Testis (tissue), 3 donors: ENCODE data around the gene C22orf39. TPM values are rescaled to one million over a fixed set of nuclear protein-coding genes. Genes with fewer than 3 reads are reported as not detected.

ENCODE experiments used
- DNase-seq: peaks from one replicate; pipeline ENCODE4 v3.0.0-alpha.2; 2019
- H3K27ac ChIP-seq, 2 donors: fragments of 200-600 bp; sonication (generic); one replicate each; pipeline ENCODE4 v1.5.1; 2019
- H3K27me3 ChIP-seq: fragments of 200-600 bp; sonication (generic); one replicate; pipeline ENCODE4 v1.5.1; 2019
- H3K36me3 ChIP-seq: fragments of 200-600 bp; sonication (generic); one replicate; pipeline ENCODE4 v1.5.1; 2017; ENCODE audit warnings: low read depth; ENCODE audit errors: missing control alignments
- H3K4me1 ChIP-seq: fragments of 200-600 bp; sonication (generic); one replicate; pipeline ENCODE4 v1.5.1; 2019
- H3K4me3 ChIP-seq, 2 donors: fragments of 200-600 bp; sonication (generic); one replicate each; pipeline ENCODE4 v1.5.1; 2017 to 2019
- H3K9me3 ChIP-seq: fragments of 200-600 bp; sonication (generic); one replicate; pipeline ENCODE4 v1.5.1; 2017
- POLR2A ChIP-seq: fragments of 450-650 bp; IDR thresholded peaks from one replicate; pipeline ENCODE4 v1.6.1; 2017; ENCODE audit warnings: antibody characterized with exemption, mild to moderate bottlenecking, moderate library complexity
- WGBS, 2 donors: methylation state at CpG; one replicate each; pipeline ENCODE4 v1.1.5; 2018; 5-methylcytosine and 5-hydroxymethylcytosine counted together
- intact Hi-C: fragments of 100-400 bp; cut with DNase I; formaldehyde crosslinking; loops from one replicate; pipeline ENCODE4 v1.15.1; 2023; ENCODE audit warnings: low total_unique reads
- polyA plus RNA-seq: library from polyadenylated mRNA; stranded (reverse); fragments of 350-450 nt; fragmentation: Illumina TruSeq; extraction: RNeasy Lipid Tissue Mini Kit (QIAGEN cat#74804); gene quantifications from one replicate; pipeline ENCODE4 v1.2.3, GENCODE V29; 2014; ENCODE audit warnings: low read depth, low replicate concordance; ENCODE audit not compliant: insufficient read depth
- total RNA-seq, 2 donors: library from RNA; depleted of rRNA; stranded (reverse); fragments of >200 nt; gene quantifications; one replicate each; pipeline ENCODE4 v1.2.3, GENCODE V29; 2016
- TF ChIP-seq, protein P1 (sequence below), 3 experiments: fragments of 450-650 bp in 2 of 3; fragments of 200-600 bp in 1 of 3; sonication (generic) in 1 of 3; IDR thresholded peaks; one replicate each; pipeline ENCODE4 v1.5.1; 2016 to 2019; ENCODE audit warnings: antibody characterized with exemption in 3 of 3, mild to moderate bottlenecking in 2 of 3, moderate library complexity in 1 of 3

Gene C22orf39
- total and polyA plus RNA-seq, 3 donors from 2014 or later, result 38.7 to 64.1 (median 60.9) TPM

DNA sequence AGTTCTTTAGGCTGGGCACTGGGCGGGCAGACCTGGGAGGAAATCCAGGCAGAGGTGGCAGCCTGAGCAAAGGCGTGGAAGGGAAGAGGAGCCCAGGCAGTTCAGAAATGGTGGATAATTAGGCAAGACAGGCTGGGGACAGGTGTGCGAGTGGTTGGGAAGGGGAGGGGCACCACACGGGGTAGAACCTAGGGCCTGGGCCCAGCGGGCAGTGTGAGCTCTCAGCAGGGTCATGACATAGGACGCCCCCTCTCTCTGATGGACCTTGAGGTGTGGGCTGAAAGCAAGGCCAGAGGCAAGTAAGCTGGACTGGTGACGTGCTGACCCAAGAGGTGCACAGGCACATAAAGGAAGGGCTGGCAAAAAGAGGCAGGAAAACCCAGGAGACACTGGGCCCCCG lies 24.7 kb upstream of the C22orf39 start:
- TF ChIP-seq, protein P1, sequence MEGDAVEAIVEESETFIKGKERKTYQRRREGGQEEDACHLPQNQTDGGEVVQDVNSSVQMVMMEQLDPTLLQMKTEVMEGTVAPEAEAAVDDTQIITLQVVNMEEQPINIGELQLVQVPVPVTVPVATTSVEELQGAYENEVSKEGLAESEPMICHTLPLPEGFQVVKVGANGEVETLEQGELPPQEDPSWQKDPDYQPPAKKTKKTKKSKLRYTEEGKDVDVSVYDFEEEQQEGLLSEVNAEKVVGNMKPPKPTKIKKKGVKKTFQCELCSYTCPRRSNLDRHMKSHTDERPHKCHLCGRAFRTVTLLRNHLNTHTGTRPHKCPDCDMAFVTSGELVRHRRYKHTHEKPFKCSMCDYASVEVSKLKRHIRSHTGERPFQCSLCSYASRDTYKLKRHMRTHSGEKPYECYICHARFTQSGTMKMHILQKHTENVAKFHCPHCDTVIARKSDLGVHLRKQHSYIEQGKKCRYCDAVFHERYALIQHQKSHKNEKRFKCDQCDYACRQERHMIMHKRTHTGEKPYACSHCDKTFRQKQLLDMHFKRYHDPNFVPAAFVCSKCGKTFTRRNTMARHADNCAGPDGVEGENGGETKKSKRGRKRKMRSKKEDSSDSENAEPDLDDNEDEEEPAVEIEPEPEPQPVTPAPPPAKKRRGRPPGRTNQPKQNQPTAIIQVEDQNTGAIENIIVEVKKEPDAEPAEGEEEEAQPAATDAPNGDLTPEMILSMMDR (IDR thresholded peaks at IDR 0.05), result no peak
- TF ChIP-seq POLR2A, result no peak
- no peak overlapping the region for H3K4me3 ChIP-seq
- intact Hi-C loops, result no loop called here
- H3K27me3 ChIP-seq, result no peaks in the 10 kb centered on the region
- no peaks in the 10 kb centered on the region for H3K36me3 ChIP-seq
- no peaks in the 10 kb centered on the region for H3K9me3 ChIP-seq
- no peak overlapping the region for H3K27ac ChIP-seq
- WGBS, 2 donors, result 92 to 95% methylated on average over 8 of the region's 8 CpGs
- DNase-seq, result no peak
- peaks cover 19% of the 10 kb centered on the region for H3K4me1 ChIP-seq

DNA sequence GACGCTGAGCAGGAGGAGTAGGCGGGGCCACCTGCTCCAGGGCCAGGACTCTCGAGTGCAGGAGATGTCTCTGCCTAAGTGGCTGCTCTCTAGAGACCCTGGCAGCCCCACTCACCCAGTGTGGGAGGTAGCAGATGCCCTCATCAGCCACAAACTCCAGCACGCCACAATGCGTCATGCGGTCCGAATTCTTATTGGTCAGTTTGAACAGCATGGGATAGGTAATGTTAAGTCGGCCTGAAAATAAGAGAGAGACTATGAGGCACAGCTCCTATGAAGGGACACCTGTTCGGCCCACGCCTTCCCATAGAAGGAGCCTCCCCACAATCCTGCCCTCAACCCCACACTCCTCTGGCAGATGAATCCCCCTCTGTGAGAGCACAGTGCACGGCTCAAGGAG lies 24.1 kb upstream of the C22orf39 start:
- DNase-seq, result no peak
- intact Hi-C loops, result no loop called here
- Histone ChIP-seq H3K9me3 (no peaks in the 10 kb centered on the region), H3K4me3 (no peak overlapping the region), H3K36me3 (no peaks in the 10 kb centered on the region), H3K27ac (no peak overlapping the region), H3K4me1 (peaks cover 15% of the 10 kb centered on the region), H3K27me3 (no peaks in the 10 kb centered on the region)
- WGBS, 2 donors, result 91 to 94% methylated on average over 10 to 11 of the region's 11 CpGs
- TF ChIP-seq POLR2A, result no peak
- TF ChIP-seq, protein P1 (IDR thresholded peaks at IDR 0.05), result no peak

DNA sequence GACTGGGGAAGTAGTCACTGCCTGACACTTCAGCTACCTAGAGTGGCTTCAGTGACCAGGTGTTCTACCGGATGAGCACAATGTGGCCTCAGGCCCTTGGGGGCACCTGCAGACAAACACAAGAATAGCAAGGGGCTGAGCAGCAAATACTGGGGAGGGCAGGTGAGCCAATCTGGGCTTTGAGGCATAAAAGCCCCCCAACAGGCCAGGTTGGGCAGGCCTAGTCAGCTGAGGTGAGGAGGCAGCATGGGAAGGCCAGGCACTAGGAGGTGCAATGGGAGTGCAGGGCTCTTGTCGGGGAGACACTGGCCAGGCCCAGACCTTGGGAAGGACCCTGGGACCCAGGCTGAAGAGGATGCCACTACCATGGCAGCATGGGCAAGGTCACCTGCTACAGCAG lies 22.5 kb upstream of the C22orf39 start:
- no peak overlapping the region for H3K27ac ChIP-seq
- H3K4me1 ChIP-seq, result peaks cover 4% of the 10 kb centered on the region
- intact Hi-C loops, result no loop called here
- 96 to 100% methylated on average over 2 of the region's 2 CpGs for WGBS, 2 donors
- no peaks in the 10 kb centered on the region for H3K9me3 ChIP-seq
- no peak overlapping the region for H3K4me3 ChIP-seq
- TF ChIP-seq POLR2A, result no peak
- TF ChIP-seq, protein P1 (IDR thresholded peaks at IDR 0.05), result no peak
- DNase-seq, result no peak
- no peaks in the 10 kb centered on the region for H3K36me3 ChIP-seq
- H3K27me3 ChIP-seq, result no peaks in the 10 kb centered on the region

DNA sequence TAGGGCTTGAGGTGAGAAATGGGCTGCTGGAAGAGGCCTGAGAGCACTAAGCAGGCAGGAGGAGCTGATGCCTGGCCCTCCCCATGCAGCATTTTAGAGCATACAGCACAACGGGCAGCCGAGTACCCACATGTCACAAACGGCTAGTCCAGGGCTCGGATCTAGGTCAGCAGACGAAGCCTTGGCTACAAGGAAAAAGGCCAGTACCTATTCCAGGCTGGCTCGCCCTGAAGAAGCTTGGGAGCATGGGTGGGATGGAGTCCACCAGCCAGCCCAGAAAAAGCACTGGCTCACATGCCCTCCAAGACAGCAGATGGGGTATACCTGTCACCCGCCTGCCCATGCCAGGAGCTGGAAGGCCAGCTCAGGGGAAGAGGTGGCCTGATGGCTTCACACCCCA lies 21.9 kb upstream of the C22orf39 start:
- no peaks in the 10 kb centered on the region for H3K4me1 ChIP-seq
- H3K4me3 ChIP-seq, result no peak overlapping the region
- no peak for DNase-seq
- intact Hi-C loops, result no loop called here
- no peaks in the 10 kb centered on the region for H3K27me3 ChIP-seq
- TF ChIP-seq, protein P1 (IDR thresholded peaks at IDR 0.05), result no peak
- 90 to 93% methylated on average over 6 to 7 of the region's 7 CpGs for WGBS, 2 donors
- H3K27ac ChIP-seq, result no peak overlapping the region
- no peaks in the 10 kb centered on the region for H3K9me3 ChIP-seq
- no peaks in the 10 kb centered on the region for H3K36me3 ChIP-seq

DNA sequence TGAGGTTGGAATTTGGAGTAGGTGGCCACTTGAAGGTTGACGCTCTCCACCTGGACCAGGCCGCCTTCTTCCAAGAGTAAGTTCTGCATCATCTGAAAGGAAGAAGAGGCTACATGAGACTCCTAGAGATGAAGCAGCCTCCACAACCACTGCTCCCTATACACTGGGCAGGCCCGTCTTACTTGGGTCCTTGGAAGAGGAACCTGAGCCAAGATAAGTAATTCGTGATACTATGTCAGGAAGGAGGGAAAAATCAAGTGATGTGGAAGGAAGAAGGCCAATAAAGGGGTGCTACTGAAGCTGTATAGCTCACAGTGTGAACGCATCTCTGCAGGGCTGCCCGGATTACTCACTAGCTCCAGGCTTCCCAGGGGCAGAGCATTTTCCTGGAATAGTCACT lies 20.4 kb upstream of the C22orf39 start:
- no peaks in the 10 kb centered on the region for H3K36me3 ChIP-seq
- no peaks in the 10 kb centered on the region for H3K9me3 ChIP-seq
- DNase-seq, result no peak
- no peaks in the 10 kb centered on the region for H3K27me3 ChIP-seq
- no peak overlapping the region for H3K27ac ChIP-seq
- WGBS, 2 donors, result 87 to 95% methylated on average over 6 of the region's 6 CpGs
- TF ChIP-seq, protein P1 (IDR thresholded peaks at IDR 0.05), result no peak
- no peak for TF ChIP-seq POLR2A
- intact Hi-C loops, result no loop called here
- no peaks in the 10 kb centered on the region for H3K4me1 ChIP-seq
- no peak overlapping the region for H3K4me3 ChIP-seq
